Large intestine (tissue), 3 donors: ENCODE results near the gene PDCD7. TPM values are rescaled to one million over a fixed set of nuclear protein-coding genes. Genes with fewer than 3 reads are reported as not detected.
"Not testable (repeated sequence)": the region's sequence is repeated elsewhere in the genome, so short reads cannot be mapped to it uniquely, and the experiment has no call there.

Experiments
- DNase-seq, 2 donors: peaks; one replicate each; pipeline versions ENCODE4 v3.0.0 to v3.0.0-alpha.2; 2013
- H3K27ac ChIP-seq: one replicate; pipeline ENCODE4 v1.5.1; 2013; ENCODE audit warnings: low read length
- H3K27me3 ChIP-seq: 2 replicates; pipeline ENCODE4 v1.6.1; 2013; ENCODE audit warnings: low read length; ENCODE audit not compliant: control insufficient read depth, insufficient read depth
- H3K36me3 ChIP-seq: 2 replicates; pipeline ENCODE4 v1.6.1; 2013; ENCODE audit warnings: low read length; ENCODE audit not compliant: control insufficient read depth, insufficient read depth
- H3K4me1 ChIP-seq: one replicate; pipeline ENCODE4 v1.6.1; 2013; ENCODE audit warnings: low read length; ENCODE audit not compliant: control insufficient read depth, insufficient read depth
- H3K4me3 ChIP-seq: one replicate; pipeline ENCODE4 v1.5.1; 2013; ENCODE audit warnings: low read length
- H3K9me3 ChIP-seq: one replicate; pipeline ENCODE4 v1.6.1; 2013; ENCODE audit warnings: mild to moderate bottlenecking, low read depth, low read length, moderate library complexity; ENCODE audit not compliant: control insufficient read depth
- whole genome bisulfite sequencing: methylation state at CpG from one replicate; pipeline ENCODE4 v1.1.5; 2013; ENCODE audit warnings: low lambda C conversion rate; ENCODE audit not compliant: insufficient coverage; 5-methylcytosine and 5-hydroxymethylcytosine counted together
- polyA plus RNA-seq: library from polyadenylated mRNA; unstranded; fragments of 120-200 nt; gene quantifications from one replicate; pipeline ENCODE4 v1.2.1, GENCODE V29; 2013

PDCD7 gene
- polyA plus RNA-seq, 1 donor, result 21.0 TPM

- no peaks in the 10 kb centered on the region for H3K4me1 ChIP-seq
- no peaks in the 10 kb centered on the region for H3K27me3 ChIP-seq
- peaks cover 36% of the 10 kb centered on the region for H3K36me3 ChIP-seq
- no peak for DNase-seq
- WGBS, result 97% methylated on average over 4 of the region's 5 CpGs
- no peaks in the 10 kb centered on the region for H3K9me3 ChIP-seq
- no peak overlapping the region for H3K27ac ChIP-seq
- H3K4me3 ChIP-seq, result no peak overlapping the region
These were observed 37.8 kb upstream of the PDCD7 start for GRCh38 chr15:65171428-65171827.

GRCh38 chr15:65165875-65166274 lies 32.3 kb upstream of the PDCD7 start:
- Histone ChIP-seq H3K4me1 (no peaks in the 10 kb centered on the region), H3K36me3 (peaks cover 42% of the 10 kb centered on the region), H3K4me3 (no peak overlapping the region), H3K27me3 (no peaks in the 10 kb centered on the region), H3K9me3 (no peaks in the 10 kb centered on the region), H3K27ac (no peak overlapping the region)
- WGBS, result no CpG with 5 or more reads among the region's 2 CpGs
- DNase-seq, result no peak

GRCh38 chr15:65164139-65164538 lies 30.5 kb upstream of the PDCD7 start:
- no peak for DNase-seq
- peaks cover 34% of the 10 kb centered on the region for H3K36me3 ChIP-seq
- no peaks in the 10 kb centered on the region for H3K27me3 ChIP-seq
- H3K27ac ChIP-seq, result no peak overlapping the region
- no peaks in the 10 kb centered on the region for H3K9me3 ChIP-seq
- H3K4me3 ChIP-seq, result no peak overlapping the region
- H3K4me1 ChIP-seq, result no peaks in the 10 kb centered on the region
- 100% methylated on average over 1 of the region's 1 CpG for WGBS

DNA sequence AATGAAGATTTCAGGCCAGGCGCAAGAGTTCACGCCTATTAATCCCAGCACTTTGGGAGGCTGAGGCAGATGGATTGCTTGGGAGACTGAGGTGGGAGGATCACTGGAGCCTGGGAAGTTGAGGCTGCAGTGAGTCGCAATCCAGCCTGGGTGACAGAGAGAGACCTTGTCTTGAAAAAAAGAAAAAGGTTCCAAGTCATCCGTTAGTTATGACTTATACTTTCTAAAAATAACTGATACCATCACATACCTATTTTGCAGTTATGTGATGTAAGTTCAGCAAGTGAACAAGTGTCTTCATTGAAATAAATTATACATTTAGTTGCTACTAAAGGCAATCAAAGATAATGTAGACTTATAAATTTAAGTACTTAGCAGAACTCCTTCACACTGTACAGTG lies 29.4 kb upstream of the PDCD7 start:
- DNase-seq, result no peak
- H3K4me1 ChIP-seq, result no peaks in the 10 kb centered on the region
- H3K27me3 ChIP-seq, result no peaks in the 10 kb centered on the region
- no peaks in the 10 kb centered on the region for H3K9me3 ChIP-seq
- 100% methylated on average over 1 of the region's 4 CpGs for WGBS
- peaks cover 41% of the 10 kb centered on the region for H3K36me3 ChIP-seq
- H3K27ac ChIP-seq, result no peak overlapping the region
- H3K4me3 ChIP-seq, result no peak overlapping the region

- no peaks in the 10 kb centered on the region for H3K9me3 ChIP-seq
- no CpG with 5 or more reads among the region's 5 CpGs for WGBS
- H3K4me1 ChIP-seq, result no peaks in the 10 kb centered on the region
- no peak overlapping the region for H3K4me3 ChIP-seq
- peaks cover 61% of the 10 kb centered on the region for H3K36me3 ChIP-seq
- H3K27me3 ChIP-seq, result no peaks in the 10 kb centered on the region
- DNase-seq, result no peak
- no peak overlapping the region for H3K27ac ChIP-seq
These were observed 23.1 kb upstream of the PDCD7 start for GRCh38 chr15:65156692-65157091.

DNA sequence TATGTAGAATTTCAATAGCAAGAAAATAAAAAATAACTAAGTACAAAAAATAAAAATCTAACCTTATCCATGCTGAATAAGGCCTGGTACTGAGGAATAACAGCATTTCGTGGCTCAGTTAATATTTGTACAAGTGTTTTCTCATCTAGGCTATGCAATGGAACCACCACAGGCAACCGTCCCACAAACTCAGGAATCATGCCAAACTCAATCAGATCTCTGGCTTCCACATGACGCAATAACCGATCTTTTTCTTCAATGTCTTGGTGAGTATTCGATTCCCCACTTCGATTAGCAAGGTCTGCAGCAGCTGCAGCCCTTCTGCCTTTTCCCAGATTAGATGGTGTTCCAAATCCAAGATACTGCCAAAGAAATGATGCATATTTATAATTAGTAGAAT lies 21.1 kb upstream of the PDCD7 start:
- Histone ChIP-seq H3K36me3 (peaks cover 65% of the 10 kb centered on the region), H3K9me3 (no peaks in the 10 kb centered on the region), H3K4me1 (no peaks in the 10 kb centered on the region), H3K27ac (no peak overlapping the region), H3K4me3 (no peak overlapping the region), H3K27me3 (no peaks in the 10 kb centered on the region)
- no peak for DNase-seq
- 100% methylated on average over 1 of the region's 6 CpGs for WGBS

DNA sequence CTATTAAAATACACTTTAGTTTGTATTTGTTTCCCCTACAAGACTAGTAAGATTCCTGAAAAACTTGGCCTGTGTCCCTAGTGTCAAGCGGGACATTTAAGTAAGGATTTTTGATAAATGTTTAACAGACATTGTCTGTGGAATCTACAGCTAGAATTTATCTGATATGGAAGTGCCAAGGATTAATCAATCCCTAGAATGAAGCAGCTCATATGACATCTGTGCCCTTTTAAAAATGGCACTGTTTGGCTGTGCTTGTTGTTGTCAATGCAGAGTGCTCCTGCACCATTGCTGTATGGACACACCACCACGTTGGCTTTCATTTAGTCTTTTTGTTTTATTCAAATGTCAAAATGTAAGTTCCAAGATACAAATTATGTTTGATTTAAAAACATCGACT lies 14.3 kb upstream of the PDCD7 start:
- no peak overlapping the region for H3K4me3 ChIP-seq
- H3K27ac ChIP-seq, result no peak overlapping the region
- no peaks in the 10 kb centered on the region for H3K27me3 ChIP-seq
- DNase-seq, result no peak
- H3K36me3 ChIP-seq, result peaks cover 28% of the 10 kb centered on the region
- WGBS, result 100% methylated on average over 1 of the region's 3 CpGs
- H3K4me1 ChIP-seq, result no peaks in the 10 kb centered on the region
- H3K9me3 ChIP-seq, result no peaks in the 10 kb centered on the region

GRCh38 chr15:65146438-65146837 lies 12.8 kb upstream of the PDCD7 start:
- peaks cover 22% of the 10 kb centered on the region for H3K36me3 ChIP-seq
- DNase-seq, result no peak
- no peaks in the 10 kb centered on the region for H3K4me1 ChIP-seq
- no peak overlapping the region for H3K4me3 ChIP-seq
- no peaks in the 10 kb centered on the region for H3K27me3 ChIP-seq
- H3K27ac ChIP-seq, result no peak overlapping the region
- no CpG with 5 or more reads among the region's 4 CpGs for WGBS
- H3K9me3 ChIP-seq, result no peaks in the 10 kb centered on the region

GRCh38 chr15:65138631-65139030 lies 5.0 kb upstream of the PDCD7 start:
- H3K9me3 ChIP-seq, H3K27ac ChIP-seq, H3K4me3 ChIP-seq, H3K27me3 ChIP-seq, H3K4me1 ChIP-seq, H3K36me3 ChIP-seq, DNase-seq: not testable (repeated sequence)
- no CpG with 5 or more reads among the region's 6 CpGs for WGBS

DNA sequence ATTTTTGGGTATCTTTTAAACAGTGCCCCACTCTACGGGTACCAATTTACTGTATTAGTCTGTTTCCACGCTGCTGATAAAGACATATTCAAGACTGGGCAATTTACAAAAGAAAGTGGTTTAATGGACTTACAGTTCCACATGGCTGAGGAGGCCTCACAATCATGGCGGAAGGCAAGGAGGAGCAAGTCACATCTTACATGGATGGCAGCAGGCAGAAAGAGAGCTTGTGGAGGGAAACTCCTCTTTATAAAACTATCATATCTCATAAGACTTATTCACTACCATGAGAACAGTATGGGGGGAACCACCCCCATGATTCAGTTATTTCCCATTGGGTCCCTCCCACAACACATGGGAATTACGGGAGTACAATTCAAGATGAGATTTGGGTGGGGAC lies 4.3 kb upstream of the PDCD7 start:
- not testable (repeated sequence) for DNase-seq, H3K36me3 ChIP-seq, H3K4me3 ChIP-seq, H3K9me3 ChIP-seq, H3K4me1 ChIP-seq, H3K27me3 ChIP-seq, H3K27ac ChIP-seq
- no CpG with 5 or more reads among the region's 4 CpGs for WGBS

- not testable (repeated sequence) for H3K36me3 ChIP-seq, H3K4me1 ChIP-seq, H3K9me3 ChIP-seq, H3K4me3 ChIP-seq, DNase-seq, H3K27ac ChIP-seq, H3K27me3 ChIP-seq
- no CpG with 5 or more reads among the region's 7 CpGs for WGBS
These were observed 3.5 kb upstream of the PDCD7 start for GRCh38 chr15:65137089-65137488.
